H1 (cell line): Measurements from ENCODE around the gene CYREN. TPM values are rescaled to one million over a fixed set of nuclear protein-coding genes. Genes with fewer than 3 reads are reported as not detected.

Experiments
- CTCF ChIA-PET: fragments of 300-600 bp; sonication (Branson Sonifier 250); formaldehyde crosslinking; loops from one replicate; lab custom pipeline; 2021; ENCODE audit not compliant: partially characterized antibody; lab: Charles Lee
- POLR2A ChIA-PET: fragments of 300-600 bp; sonication (Branson Sonifier 250); formaldehyde crosslinking; loops from one replicate; lab custom pipeline; 2021; ENCODE audit warnings: inconsistent platforms; ENCODE audit not compliant: partially characterized antibody; lab: Charles Lee
- DNase-seq, 2 experiments: peaks; one replicate each; pipeline versions ENCODE4 v3.0.0 to v3.0.0-alpha.2; 2010 to 2022; ENCODE audit warnings: low spot score in 2 of 2, low read depth in 1 of 2, mixed read lengths in 1 of 2
- FAIRE-seq: peaks from 2 replicates; lab custom pipeline; 2011; peaks lifted over from hg19 to GRCh38; lab: Jason Lieb, UNC
- H2AFZ ChIP-seq: 2 replicates; pipeline ENCODE4 v1.8.1; 2012; ENCODE audit warnings: low read length, inconsistent platforms
- H2AK5ac ChIP-seq: 2 replicates; pipeline ENCODE4 v1.6.1; 2013; ENCODE audit warnings: low read depth, low read length
- H2BK120ac ChIP-seq: replicated peaks from 2 replicates; pipeline ENCODE3; 2013; ENCODE audit warnings: low read depth, low read length, inconsistent platforms
- H2BK12ac ChIP-seq: 2 replicates; pipeline ENCODE4 v1.6.1; 2013; ENCODE audit warnings: low read depth, low read length
- H2BK15ac ChIP-seq: 2 replicates; pipeline ENCODE4 v1.6.1; 2013; ENCODE audit warnings: low read length
- H2BK20ac ChIP-seq: 2 replicates; pipeline ENCODE4 v1.6.1; 2013; ENCODE audit warnings: low read length
- H2BK5ac ChIP-seq: 2 replicates; pipeline ENCODE4 v1.6.1; 2013; ENCODE audit warnings: low read depth, low read length
- H3K14ac ChIP-seq: 2 replicates; pipeline ENCODE4 v1.6.1; 2013; ENCODE audit warnings: inconsistent platforms; ENCODE audit not compliant: insufficient read length
- H3K18ac ChIP-seq: 2 replicates; pipeline ENCODE4 v1.6.1; 2013; ENCODE audit warnings: low read length; ENCODE audit errors: extremely low read depth
- H3K23ac ChIP-seq: 2 replicates; pipeline ENCODE4 v1.6.1; 2013; ENCODE audit warnings: inconsistent platforms; ENCODE audit not compliant: insufficient read length
- H3K23me2 ChIP-seq: 2 replicates; pipeline ENCODE4 v1.6.1; 2013; ENCODE audit warnings: low read depth, low read length
- H3K27ac ChIP-seq: 2 replicates; pipeline ENCODE4 v1.6.1; 2011; ENCODE audit warnings: low read depth, low read length, inconsistent platforms
- H3K27me3 ChIP-seq, 4 experiments: replicated peaks in 1 of 4; 1 replicate in 1 of 4; 2 replicates in 3 of 4; pipeline versions ENCODE4 v1.6.1 to v1.8.1; 2011 to 2013; ENCODE audit warnings: low read length in 3 of 4, mild to moderate bottlenecking in 3 of 4, inconsistent platforms in 2 of 4, mixed read lengths in 2 of 4, moderate library complexity in 1 of 4; ENCODE audit not compliant: control insufficient read depth in 3 of 4, insufficient read depth in 3 of 4; ENCODE audit errors: extremely low read depth in 1 of 4
- H3K36me3 ChIP-seq, 4 experiments: 2 replicates each; pipeline versions ENCODE4 v1.6.1 to v1.8.1; 2011 to 2013; ENCODE audit warnings: mild to moderate bottlenecking in 4 of 4, low read length in 3 of 4, moderate library complexity in 2 of 4, control low read depth in 1 of 4, inconsistent platforms in 1 of 4; ENCODE audit not compliant: insufficient read depth in 4 of 4, control insufficient read depth in 2 of 4
- H3K4ac ChIP-seq: replicated peaks from 2 replicates; pipeline ENCODE3; 2013; ENCODE audit warnings: low read length, low read depth, mixed read lengths, inconsistent platforms; ENCODE audit not compliant: insufficient read length
- H3K4me1 ChIP-seq, 4 experiments: replicated peaks in 1 of 4; 1 replicate in 1 of 4; 2 replicates in 3 of 4; pipeline versions ENCODE4 v1.6.1 to v1.8.1; 2011 to 2013; ENCODE audit warnings: low read length in 3 of 4, inconsistent platforms in 2 of 4, mixed read lengths in 1 of 4; ENCODE audit not compliant: insufficient read depth in 4 of 4, control insufficient read depth in 3 of 4
- H3K4me2 ChIP-seq, 2 experiments: 2 replicates each; pipeline versions ENCODE4 v1.6.1 to v1.8.1; 2011 to 2013; ENCODE audit warnings: low read depth in 2 of 2, low read length in 2 of 2, control low read depth in 1 of 2, inconsistent platforms in 1 of 2, mild to moderate bottlenecking in 1 of 2; ENCODE audit not compliant: insufficient read depth in 1 of 2
- H3K4me3 ChIP-seq, 4 experiments: fragments of 200-600, 300-600 bp in 1 of 4; sonication (generic), shearing (Covaris generic), sonication (Bioruptor Twin) in 1 of 4; 2 replicates each; pipeline versions ENCODE4 v1.5.1 to v1.8.1; 2011 to 2016; ENCODE audit warnings: low read length in 4 of 4, low read depth in 3 of 4, control low read depth in 2 of 4, inconsistent platforms in 2 of 4, mild to moderate bottlenecking in 2 of 4, mixed read lengths in 1 of 4, moderate library complexity in 1 of 4; ENCODE audit not compliant: insufficient read depth in 2 of 4; ENCODE audit errors: extremely low read depth in 1 of 4
- H3K56ac ChIP-seq: replicated peaks from 2 replicates; pipeline ENCODE3; 2013; ENCODE audit warnings: low read depth, mild to moderate bottlenecking, mixed read lengths, low read length, inconsistent platforms; ENCODE audit not compliant: insufficient read length
- H3K79me1 ChIP-seq: 2 replicates; pipeline ENCODE4 v1.6.1; 2013; ENCODE audit warnings: low read depth, low read length, control low read depth
- H3K79me2 ChIP-seq, 2 experiments: 2 replicates each; pipeline versions ENCODE4 v1.6.1 to v1.8.1; 2012 to 2013; ENCODE audit warnings: low read length in 2 of 2, mild to moderate bottlenecking in 2 of 2, inconsistent platforms in 1 of 2; ENCODE audit not compliant: insufficient read depth in 2 of 2, control insufficient read depth in 1 of 2
- H3K9ac ChIP-seq, 4 experiments: replicated peaks in 1 of 4; 1 replicate in 1 of 4; 2 replicates in 3 of 4; pipeline versions ENCODE4 v1.6.1 to v1.8.1; 2011 to 2013; ENCODE audit warnings: low read depth in 3 of 4, low read length in 3 of 4, control low read depth in 2 of 4, mild to moderate bottlenecking in 2 of 4, moderate library complexity in 2 of 4, inconsistent platforms in 1 of 4; ENCODE audit errors: extremely low read depth in 1 of 4
- H3K9me3 ChIP-seq, 2 experiments: 2 replicates each; pipeline versions ENCODE4 v1.6.1 to v1.8.1; 2012 to 2013; ENCODE audit warnings: mild to moderate bottlenecking in 2 of 2, moderate library complexity in 2 of 2, control low read depth in 1 of 2, inconsistent platforms in 1 of 2, low read depth in 1 of 2, low read length in 1 of 2, mixed read lengths in 1 of 2; ENCODE audit not compliant: insufficient read depth in 2 of 2
- H4K20me1 ChIP-seq, 2 experiments: replicated peaks in 1 of 2; 2 replicates each; pipeline versions ENCODE3 to v1.8.1; 2011 to 2013; ENCODE audit warnings: inconsistent platforms in 2 of 2, low read length in 2 of 2, mild to moderate bottlenecking in 1 of 2; ENCODE audit not compliant: insufficient read depth in 2 of 2, control insufficient read depth in 1 of 2
- H4K5ac ChIP-seq: 2 replicates; pipeline ENCODE4 v1.6.1; 2013; ENCODE audit warnings: low read length, low read depth, mixed read lengths, inconsistent platforms; ENCODE audit not compliant: insufficient read length
- H4K8ac ChIP-seq: 2 replicates; pipeline ENCODE4 v1.8.0; 2013; ENCODE audit warnings: mild to moderate bottlenecking, moderate library complexity, low read length, inconsistent platforms; ENCODE audit not compliant: insufficient read depth; ENCODE audit errors: extremely low read depth
- H4K91ac ChIP-seq: replicated peaks from 2 replicates; pipeline ENCODE3; 2013; ENCODE audit warnings: low read length, mixed read lengths, inconsistent platforms; ENCODE audit not compliant: insufficient read length
- BRCA1 ChIP-seq: IDR thresholded peaks from 2 replicates; pipeline ENCODE4 v1.6.1; 2012; ENCODE audit warnings: low read depth, low read length, improper control_type of control experiment
- CBX8 ChIP-seq: fragments of 300-800, 300-1000 bp; sonication (generic); IDR thresholded peaks from 2 replicates; pipeline ENCODE4 v1.7.1; 2016; ENCODE audit warnings: low read depth, low read length, borderline replicate concordance
- GTF2F1 ChIP-seq: IDR thresholded peaks from 2 replicates; pipeline ENCODE4 v1.6.1; 2012; ENCODE audit warnings: low read depth, low read length, improper control_type of control experiment, borderline replicate concordance
- KDM4A ChIP-seq: IDR thresholded peaks from one replicate; pipeline ENCODE4 v1.7.1; 2012; ENCODE audit warnings: low read depth, mild to moderate bottlenecking, moderate library complexity, low read length, inconsistent platforms; ENCODE audit not compliant: severe bottlenecking
- NANOG ChIP-seq: IDR thresholded peaks from 2 replicates; pipeline ENCODE4 v1.6.1; 2011; ENCODE audit warnings: low read length, low read depth, mild to moderate bottlenecking, inconsistent platforms; ENCODE audit not compliant: insufficient read depth, poor library complexity, severe bottlenecking
- RAD21 ChIP-seq, 2 experiments: IDR thresholded peaks in 1 of 2; conservative IDR thresholded peaks in 1 of 2; 2 replicates each; pipeline ENCODE4 v1.6.1; 2011; ENCODE audit warnings: low read depth in 2 of 2, low read length in 2 of 2, improper control_type of control experiment in 1 of 2, inconsistent platforms in 1 of 2, mild to moderate bottlenecking in 1 of 2, moderate library complexity in 1 of 2
- RNF2 ChIP-seq: fragments of 200-900, 300-1000 bp; sonication (generic); IDR thresholded peaks from 2 replicates; pipeline ENCODE4 v1.7.1; 2016; ENCODE audit warnings: borderline replicate concordance, low read depth, mild to moderate bottlenecking, antibody characterized with exemption, low read length; ENCODE audit not compliant: poor library complexity, severe bottlenecking; ENCODE audit errors: missing control alignments
- SP1 ChIP-seq: IDR thresholded peaks from 2 replicates; pipeline ENCODE4 v1.6.1; 2011; ENCODE audit warnings: low read depth, low read length
- WGBS, 2 experiments: shearing (Covaris generic) in 1 of 2; methylation state at CpG; one replicate each; pipeline versions ENCODE4 v1.1.6 to v1.1.7; 2013 to 2015; ENCODE audit warnings: low lambda C conversion rate in 2 of 2, mixed read lengths in 2 of 2, inconsistent platforms in 1 of 2, low coverage in 1 of 2, missing lambda C conversion rate in 1 of 2; ENCODE audit not compliant: insufficient replicate concordance in 2 of 2, insufficient coverage in 1 of 2, insufficient read length in 1 of 2; ENCODE audit errors: extremely low coverage in 1 of 2, missing lambda C conversion rate in 1 of 2; 5-methylcytosine and 5-hydroxymethylcytosine counted together
- polyA plus RNA-seq, 7 experiments: library from polyadenylated mRNA; depleted of rRNA in 3 of 7; stranded (reverse) in 5 of 7; unstranded in 2 of 7; fragments of >200 nt in 5 of 7; fragments of 200-250 nt in 2 of 7; gene quantifications; 1 replicate in 5 of 7; 2 replicates in 1 of 7; 4 replicates in 1 of 7; pipeline versions ENCODE4 v1.2.1 to v1.2.3, GENCODE V29; 2011 to 2013; ENCODE audit warnings: missing spikeins in 2 of 7, mixed read lengths in 2 of 7
- total RNA-seq: library from RNA; stranded (reverse); fragmentation: NEBNext Ultra II Directional; extraction: Animal tissue kit (Norgen Biotek cat#: 25700); gene quantifications from 2 replicates; pipeline ENCODE4 v1.2.1, GENCODE V29; 2021

CYREN gene
- total and polyA plus RNA-seq, 2 of the 8 experiments (the other 6 are each of a cell fraction or from before 2014, with no cell fraction given): 25.1 to 46.2 TPM

DNA sequence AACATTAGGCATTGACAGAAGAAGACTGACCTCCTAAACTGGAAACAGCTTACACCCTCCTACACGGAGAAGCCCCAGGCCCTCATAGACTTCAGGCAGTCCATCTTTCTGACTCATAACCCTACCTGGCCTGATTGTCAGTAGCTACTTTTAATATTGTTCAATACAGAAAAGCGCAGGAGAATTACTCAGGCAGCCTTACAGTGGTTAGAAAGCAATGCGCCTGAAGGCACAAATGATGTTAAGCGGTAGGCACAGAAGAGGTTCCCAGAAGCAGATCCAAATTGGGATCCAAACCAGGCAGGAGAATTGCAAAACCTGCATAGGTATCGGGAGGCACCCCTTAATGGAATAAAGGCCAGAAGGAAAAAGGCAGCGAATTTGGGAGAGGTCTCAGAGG lies 5.4 kb upstream of the CYREN start:
- no peak overlapping the region for H3K27ac ChIP-seq
- H3K14ac ChIP-seq: no peak overlapping the region

More for the DNA sequence above, 5.4 kb upstream of the CYREN start:
- CTCF ChIA-PET: interaction anchor here (1.0 kb wide), 1 partner anchor 12 kb away, joined by 5 read pairs; no protein-coding TSS in a partner anchor
- no peak overlapping the region for H3K23ac ChIP-seq
- H2BK20ac ChIP-seq: no peak overlapping the region
- DNase-seq (no peak), FAIRE-seq (no peak)
- no peak overlapping the region for H3K4ac ChIP-seq
- H4K91ac ChIP-seq: no peak overlapping the region
- H3K9me3 ChIP-seq: peaks cover 10 to 16% of the 10 kb centered on the region in 2 experiments
- no peaks in the 10 kb centered on the region for H3K79me1 ChIP-seq
- H4K20me1 ChIP-seq: no peaks in the 10 kb centered on the region
- H3K9ac ChIP-seq: no peak overlapping the region
- H3K27me3 ChIP-seq: no peaks in the 10 kb centered on the region
- no peaks in the 10 kb centered on the region for H3K23me2 ChIP-seq
- H3K4me2 ChIP-seq: no peak overlapping the region
- no peak overlapping the region; the same call in 1 of the 2 replicates for H2BK12ac ChIP-seq
- H4K8ac ChIP-seq: no peak overlapping the region
- H3K18ac ChIP-seq: no peak overlapping the region; the same call in 1 of the 2 replicates
- WGBS, 2 experiments: 86% methylated on average over 6 of the region's 6 CpGs; no CpG with 5 or more reads in 1 of the 2 experiments
- TF ChIP-seq RNF2 (no peak), KDM4A (no peak), CBX8 (no peak), BRCA1 (no peak), NANOG (no peak), RAD21 (IDR thresholded peaks at IDR 0.05 in 1 of 2, conservative IDR thresholded peaks at IDR 0.05 in 1 of 2; ENCODE audit: low read depth in 2 of 2, low read length in 2 of 2) (no peak), GTF2F1 (no peak), SP1 (no peak)
- POLR2A ChIA-PET: no interaction called here
- H3K4me3 ChIP-seq: no peak overlapping the region
- no peak overlapping the region for H2AK5ac ChIP-seq
- no peak overlapping the region for H3K56ac ChIP-seq
- H2BK5ac ChIP-seq: no peak overlapping the region
- H2BK15ac ChIP-seq: no peak overlapping the region
- H3K4me1 ChIP-seq: peaks cover 0 to 8% (median 4%) of the 10 kb centered on the region in 4 experiments; a peak in 4 of 7 replicates
- peaks cover 0 to 2% (median under 1%) of the 10 kb centered on the region in 4 experiments; a peak in 2 of 8 replicates for H3K36me3 ChIP-seq
- H3K79me2 ChIP-seq: no peaks in the 10 kb centered on the region
- no peak overlapping the region for H4K5ac ChIP-seq
- H2BK120ac ChIP-seq: no peak overlapping the region
- no peak overlapping the region for H2AFZ ChIP-seq
